ENCODE data around the gene MAB21L4. TPM values are rescaled to one million over a fixed set of nuclear protein-coding genes. Genes with fewer than 3 reads are reported as not detected.

MAB21L4 gene
- polyA plus RNA-seq, 4 donors, result 3.8 to 29.3 (median 9.1) TPM

DNA sequence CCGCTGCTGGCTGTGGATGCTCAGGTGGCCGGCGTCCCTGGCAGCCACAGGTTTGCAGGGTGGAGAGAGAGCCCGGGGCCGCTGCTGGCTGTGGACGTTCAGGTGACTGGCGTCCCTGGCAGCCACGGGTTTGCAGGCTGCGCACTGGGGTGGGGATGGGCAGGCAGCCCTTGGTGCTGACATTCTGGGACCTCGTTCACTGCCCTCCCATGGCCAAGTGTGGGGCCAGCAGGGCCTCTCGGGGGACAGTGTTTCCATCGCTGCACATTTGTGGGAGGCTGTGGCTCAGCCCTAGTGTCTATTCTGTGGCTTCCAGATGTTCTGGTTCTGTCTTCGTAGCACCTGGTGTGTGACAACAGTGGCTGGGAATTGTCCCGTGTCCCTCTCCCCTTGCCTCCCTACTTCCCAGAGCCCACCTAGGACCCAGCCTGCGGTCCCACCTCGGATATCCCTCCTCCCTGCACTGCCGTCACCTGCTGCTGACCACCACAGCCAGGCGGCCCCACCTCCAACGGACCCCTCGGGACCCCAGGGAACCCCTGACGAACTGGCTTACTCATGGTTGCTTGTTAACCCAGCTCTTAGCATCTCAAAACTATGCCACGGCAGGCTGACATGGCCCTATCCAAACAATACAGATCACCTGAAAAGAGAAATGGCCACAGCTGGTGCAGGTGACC lies 11.1 kb upstream of the MAB21L4 start:
- H3K27me3 ChIP-seq (ENCODE audit: control insufficient read depth in 3 of 3, insufficient read depth in 3 of 3, low read length in 3 of 3), result peaks cover 0 to 5% (median 0%) of the 10 kb centered on the region in 3 donors
- H3K36me3 ChIP-seq (ENCODE audit: control insufficient read depth in 3 of 3, insufficient read depth in 2 of 3, low read depth in 1 of 3, low read length in 3 of 3), result no peaks in the 10 kb centered on the region
- FAIRE-seq, result no peak
- peaks cover 0 to 29% (median 6%) of the 10 kb centered on the region in 3 donors for H3K4me1 ChIP-seq (ENCODE audit: control insufficient read depth in 3 of 3, insufficient read depth in 2 of 3, low read depth in 1 of 3, low read length in 2 of 3)
- no peak for DNase-seq
- H3K4me3 ChIP-seq (ENCODE audit: low read depth in 1 of 3, low read length in 3 of 3), result no peak overlapping the region
- no peaks in the 10 kb centered on the region for H3K9me3 ChIP-seq (ENCODE audit: control insufficient read depth in 2 of 2, insufficient read depth in 1 of 2, low read depth in 1 of 2, low read length in 1 of 2)
- WGBS, 3 donors, result 75 to 87% (median 84%) methylated on average over 18 to 22 of the region's 22 CpGs
- H3K27ac ChIP-seq (ENCODE audit: low read depth in 1 of 3, low read length in 2 of 3), result no peak overlapping the region

- WGBS, 3 donors, result 59 to 78% (median 70%) methylated on average over 21 to 23 of the region's 23 CpGs
- H3K36me3 ChIP-seq (ENCODE audit: control insufficient read depth in 3 of 3, insufficient read depth in 2 of 3, low read depth in 1 of 3, low read length in 3 of 3), result no peaks in the 10 kb centered on the region
- H3K27ac ChIP-seq (ENCODE audit: low read depth in 1 of 3, low read length in 2 of 3), result no peak within 1 kb of the TSS
- peaks cover 0 to 29% (median 6%) of the 10 kb centered on the region in 3 donors for H3K4me1 ChIP-seq (ENCODE audit: control insufficient read depth in 3 of 3, insufficient read depth in 2 of 3, low read depth in 1 of 3, low read length in 2 of 3)
- no peak within 1 kb of the TSS for H3K4me3 ChIP-seq (ENCODE audit: low read depth in 1 of 3, low read length in 3 of 3)
- peaks cover 0 to 3% of the 10 kb centered on the region in 2 donors for H3K9me3 ChIP-seq (ENCODE audit: control insufficient read depth in 2 of 2, insufficient read depth in 1 of 2, low read depth in 1 of 2, low read length in 1 of 2)
- DNase-seq, result peak in 1 of 2 donors; percentile 30
- FAIRE-seq, result no peak
- H3K27me3 ChIP-seq (ENCODE audit: control insufficient read depth in 3 of 3, insufficient read depth in 3 of 3, low read length in 3 of 3), result peaks cover 0 to 5% (median 0%) of the 10 kb centered on the region in 3 donors
These were observed 10.4 kb upstream of the MAB21L4 start, which contains the start of gene CROCC2 for GRCh38 chr2:240906141-240906910. TSS of gene CROCC2 (plus strand) at chr2:240906336. CDS start at chr2:240906514, 178 bp downstream.

DNA sequence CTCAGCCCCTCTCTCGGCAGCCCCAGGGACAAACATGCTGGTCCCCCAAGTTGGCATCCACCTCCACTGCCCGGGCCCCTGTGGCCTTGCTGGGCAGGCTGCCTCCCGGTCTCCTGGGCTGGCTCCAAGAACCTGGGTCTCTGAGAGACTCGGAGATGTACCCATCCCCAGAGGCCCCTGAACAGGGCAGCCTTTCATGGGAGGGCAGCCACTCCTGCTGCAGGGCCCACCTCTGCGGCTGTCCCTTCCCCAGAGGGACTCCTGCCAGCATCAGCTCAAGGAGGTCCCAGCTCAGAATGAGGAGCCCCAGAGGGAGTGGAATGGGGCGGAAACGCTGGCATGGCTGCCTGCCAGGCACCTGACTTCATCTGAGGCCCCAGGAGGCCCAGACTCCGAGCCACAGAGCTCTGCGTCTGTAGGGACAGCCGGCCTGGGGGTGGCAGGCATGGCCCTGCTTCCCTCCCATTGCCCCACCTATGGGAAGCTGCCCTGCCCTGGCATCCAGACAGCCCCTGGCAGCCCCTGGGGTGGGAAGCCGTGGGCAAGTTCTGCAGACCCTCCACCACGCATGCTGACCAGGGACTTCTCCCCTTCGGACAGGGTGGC lies 9.3 kb upstream of the MAB21L4 start:
- no peaks in the 10 kb centered on the region for H3K36me3 ChIP-seq (ENCODE audit: control insufficient read depth in 3 of 3, insufficient read depth in 2 of 3, low read depth in 1 of 3, low read length in 3 of 3)
- peaks cover 0 to 11% of the 10 kb centered on the region in 2 donors for H3K9me3 ChIP-seq (ENCODE audit: control insufficient read depth in 2 of 2, insufficient read depth in 1 of 2, low read depth in 1 of 2, low read length in 1 of 2)
- H3K27me3 ChIP-seq (ENCODE audit: control insufficient read depth in 3 of 3, insufficient read depth in 3 of 3, low read length in 3 of 3), result peaks cover 0 to 5% (median 0%) of the 10 kb centered on the region in 3 donors
- H3K4me3 ChIP-seq (ENCODE audit: low read depth in 1 of 3, low read length in 3 of 3), result no peak overlapping the region
- FAIRE-seq, result no peak
- H3K27ac ChIP-seq (ENCODE audit: low read depth in 1 of 3, low read length in 2 of 3), result no peak overlapping the region
- 23 to 79% (median 42%) methylated on average over 10 to 13 of the region's 13 CpGs for WGBS, 3 donors
- peak; percentile 51 to 64 for DNase-seq
- peaks cover 0 to 29% (median 6%) of the 10 kb centered on the region in 3 donors for H3K4me1 ChIP-seq (ENCODE audit: control insufficient read depth in 3 of 3, insufficient read depth in 2 of 3, low read depth in 1 of 3, low read length in 2 of 3)

GRCh38 chr2:240904216-240905175 lies 8.5 kb upstream of the MAB21L4 start:
- Histone ChIP-seq H3K27me3 (ENCODE audit: control insufficient read depth in 3 of 3, insufficient read depth in 3 of 3, low read length in 3 of 3) (peaks cover 0 to 5% (median 0%) of the 10 kb centered on the region in 3 donors), H3K27ac (ENCODE audit: low read depth in 1 of 3, low read length in 2 of 3) (no peak overlapping the region), H3K9me3 (ENCODE audit: control insufficient read depth in 2 of 2, insufficient read depth in 1 of 2, low read depth in 1 of 2, low read length in 1 of 2) (peaks cover 0 to 11% of the 10 kb centered on the region in 2 donors), H3K36me3 (ENCODE audit: control insufficient read depth in 3 of 3, insufficient read depth in 2 of 3, low read depth in 1 of 3, low read length in 3 of 3) (no peaks in the 10 kb centered on the region), H3K4me1 (ENCODE audit: control insufficient read depth in 3 of 3, insufficient read depth in 2 of 3, low read depth in 1 of 3, low read length in 2 of 3) (peaks cover 0 to 29% (median 4%) of the 10 kb centered on the region in 3 donors), H3K4me3 (ENCODE audit: low read depth in 1 of 3, low read length in 3 of 3) (no peak overlapping the region)
- DNase-seq (no peak), FAIRE-seq (no peak)
- WGBS, 3 donors, result 78 to 86% (median 80%) methylated on average over 19 of the region's 19 CpGs

DNA sequence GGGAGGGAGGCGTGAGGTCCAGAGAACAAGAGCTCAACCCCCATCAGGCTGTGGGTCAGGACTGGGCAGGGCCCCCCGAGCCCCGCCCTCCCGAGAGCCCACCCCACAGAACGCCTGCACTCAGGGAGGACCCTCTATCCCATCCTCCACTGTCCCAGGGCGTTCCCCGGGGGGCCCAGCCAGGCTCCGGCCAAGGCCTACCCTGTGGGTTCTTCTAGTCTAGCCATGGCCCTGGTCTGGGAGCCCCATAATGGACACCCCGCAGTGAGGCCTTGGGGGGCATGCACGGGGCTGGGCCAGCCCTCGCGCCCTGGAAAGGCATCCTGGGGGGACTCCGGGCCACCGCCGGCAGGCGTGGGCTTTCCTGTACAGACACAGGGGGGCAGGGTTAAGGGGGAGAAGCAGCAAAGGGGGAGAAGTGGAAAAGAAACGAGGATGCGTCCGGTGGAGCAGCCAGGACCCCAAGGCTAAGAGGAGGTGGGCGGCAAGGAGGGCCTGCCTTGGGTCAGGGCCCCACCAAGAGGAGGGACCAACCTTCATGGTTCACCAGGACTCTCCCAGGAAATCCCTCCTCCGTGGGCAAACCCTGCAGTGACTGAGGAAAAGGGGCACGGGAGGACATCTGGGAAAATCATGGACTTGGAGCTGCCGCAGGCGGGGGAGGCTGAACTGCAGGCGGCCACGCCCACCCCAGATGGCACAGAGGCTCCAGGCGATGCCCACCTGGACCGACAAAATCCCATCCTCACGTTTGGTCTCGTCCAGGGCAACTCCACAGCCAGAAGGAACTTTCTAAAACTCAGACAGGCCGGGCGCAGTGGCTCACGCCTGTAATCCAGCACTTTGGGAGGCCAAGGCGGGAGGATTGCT lies 7.5 kb upstream of the MAB21L4 start:
- Histone ChIP-seq H3K27me3 (ENCODE audit: control insufficient read depth in 3 of 3, insufficient read depth in 3 of 3, low read length in 3 of 3) (peaks cover 0 to 5% (median 0%) of the 10 kb centered on the region in 3 donors), H3K27ac (ENCODE audit: low read depth in 1 of 3, low read length in 2 of 3) (no peak overlapping the region), H3K4me3 (ENCODE audit: low read depth in 1 of 3, low read length in 3 of 3) (no peak overlapping the region), H3K9me3 (ENCODE audit: control insufficient read depth in 2 of 2, insufficient read depth in 1 of 2, low read depth in 1 of 2, low read length in 1 of 2) (peaks cover 0 to 11% of the 10 kb centered on the region in 2 donors), H3K36me3 (ENCODE audit: control insufficient read depth in 3 of 3, insufficient read depth in 2 of 3, low read depth in 1 of 3, low read length in 3 of 3) (no peaks in the 10 kb centered on the region), H3K4me1 (ENCODE audit: control insufficient read depth in 3 of 3, insufficient read depth in 2 of 3, low read depth in 1 of 3, low read length in 2 of 3) (peaks cover 0 to 31% (median 1%) of the 10 kb centered on the region in 3 donors)
- WGBS, 3 donors, result 79 to 88% (median 87%) methylated on average over 32 to 34 of the region's 34 CpGs
- DNase-seq (no peak), FAIRE-seq (no peak)

- Histone ChIP-seq H3K27ac (ENCODE audit: low read depth in 1 of 3, low read length in 2 of 3) (no peak overlapping the region), H3K36me3 (ENCODE audit: control insufficient read depth in 3 of 3, insufficient read depth in 2 of 3, low read depth in 1 of 3, low read length in 3 of 3) (no peaks in the 10 kb centered on the region), H3K4me3 (ENCODE audit: low read depth in 1 of 3, low read length in 3 of 3) (no peak overlapping the region), H3K27me3 (ENCODE audit: control insufficient read depth in 3 of 3, insufficient read depth in 3 of 3, low read length in 3 of 3) (peaks cover 0 to 5% (median 0%) of the 10 kb centered on the region in 3 donors), H3K9me3 (ENCODE audit: control insufficient read depth in 2 of 2, insufficient read depth in 1 of 2, low read depth in 1 of 2, low read length in 1 of 2) (peaks cover 0 to 11% of the 10 kb centered on the region in 2 donors), H3K4me1 (ENCODE audit: control insufficient read depth in 3 of 3, insufficient read depth in 2 of 3, low read depth in 1 of 3, low read length in 2 of 3) (peaks cover 0 to 32% (median 1%) of the 10 kb centered on the region in 3 donors)
- FAIRE-seq (no peak), DNase-seq (peak in 1 of 2 donors; percentile 31)
- 7 to 43% (median 29%) methylated on average over 7 of the region's 7 CpGs for WGBS, 3 donors
These were observed 6.7 kb upstream of the MAB21L4 start for GRCh38 chr2:240902615-240903041.

- 52 to 79% (median 75%) methylated on average over 13 to 14 of the region's 14 CpGs for WGBS, 3 donors
These were observed 6.1 kb upstream of the MAB21L4 start for GRCh38 chr2:240901986-240902614.

More at GRCh38 chr2:240901986-240902614, 6.1 kb upstream of the MAB21L4 start:
- FAIRE-seq (no peak), DNase-seq (no peak)
- Histone ChIP-seq H3K36me3 (ENCODE audit: control insufficient read depth in 3 of 3, insufficient read depth in 2 of 3, low read depth in 1 of 3, low read length in 3 of 3) (no peaks in the 10 kb centered on the region), H3K27me3 (ENCODE audit: control insufficient read depth in 3 of 3, insufficient read depth in 3 of 3, low read length in 3 of 3) (peaks cover 0 to 5% (median 0%) of the 10 kb centered on the region in 3 donors), H3K27ac (ENCODE audit: low read depth in 1 of 3, low read length in 2 of 3) (no peak overlapping the region), H3K4me1 (ENCODE audit: control insufficient read depth in 3 of 3, insufficient read depth in 2 of 3, low read depth in 1 of 3, low read length in 2 of 3) (peaks cover 0 to 36% (median 1%) of the 10 kb centered on the region in 3 donors), H3K9me3 (ENCODE audit: control insufficient read depth in 2 of 2, insufficient read depth in 1 of 2, low read depth in 1 of 2, low read length in 1 of 2) (peaks cover 0 to 11% of the 10 kb centered on the region in 2 donors), H3K4me3 (ENCODE audit: low read depth in 1 of 3, low read length in 3 of 3) (no peak overlapping the region)
